ENCODE results near the gene PLCH1.

The PLCH1 gene

DNA sequence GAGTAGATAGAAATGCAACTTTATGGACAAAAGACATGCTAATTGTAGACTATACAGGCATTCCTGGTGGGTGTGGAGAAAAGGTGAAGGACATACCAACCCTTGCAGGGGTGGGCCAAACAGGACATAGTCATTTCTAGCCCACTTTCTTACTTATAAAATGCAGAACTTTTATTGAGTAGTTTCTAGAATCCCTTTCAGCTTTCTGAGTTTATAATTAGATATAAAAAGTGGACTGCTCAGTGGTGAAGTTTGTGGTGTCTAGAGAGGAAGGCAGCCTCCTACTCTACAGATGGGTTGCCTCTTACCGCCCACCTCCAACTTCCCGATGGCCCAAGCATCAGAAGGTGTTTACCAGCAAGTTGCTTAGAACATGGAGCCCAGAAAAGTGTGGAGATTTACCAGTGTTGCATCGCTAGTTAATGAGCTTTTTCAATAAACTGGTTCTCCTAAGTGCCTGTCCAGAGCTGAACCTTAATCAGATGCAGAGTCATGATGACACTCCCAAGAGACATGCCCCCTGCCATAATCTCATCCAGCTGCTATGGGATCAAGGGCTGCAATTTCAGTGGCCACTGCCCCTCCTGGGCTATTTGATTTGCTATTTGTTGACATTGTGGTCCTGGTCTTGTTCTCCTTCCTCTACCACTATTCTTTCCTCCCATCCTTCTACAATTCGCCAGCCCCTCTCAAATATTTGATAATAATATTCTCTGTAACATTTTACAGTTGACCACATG lies 373.9 kb downstream of the PLCH1 start:
- no peaks in the 10 kb centered on the region for H3K27me3 ChIP-seq (ENCODE audit: insufficient read depth, poor library complexity, severe bottlenecking)
- no peak for DNase-seq (ENCODE audit: low read depth in 1 of 2, low spot score in 1 of 2)
- no peak overlapping the region for H3K27ac ChIP-seq (replicated peaks)
- no peak for TF ChIP-seq GABPA (IDR thresholded peaks at IDR 0.05; ENCODE audit: low read depth)
- no peak overlapping the region for H3K4me3 ChIP-seq (replicated peaks; ENCODE audit: insufficient read depth, low read length)

- H3K27me3 ChIP-seq (ENCODE audit: insufficient read depth, poor library complexity, severe bottlenecking) = no peaks in the 10 kb centered on the region
- H3K27ac ChIP-seq (replicated peaks) = no peak overlapping the region
- TF ChIP-seq, protein P1, sequence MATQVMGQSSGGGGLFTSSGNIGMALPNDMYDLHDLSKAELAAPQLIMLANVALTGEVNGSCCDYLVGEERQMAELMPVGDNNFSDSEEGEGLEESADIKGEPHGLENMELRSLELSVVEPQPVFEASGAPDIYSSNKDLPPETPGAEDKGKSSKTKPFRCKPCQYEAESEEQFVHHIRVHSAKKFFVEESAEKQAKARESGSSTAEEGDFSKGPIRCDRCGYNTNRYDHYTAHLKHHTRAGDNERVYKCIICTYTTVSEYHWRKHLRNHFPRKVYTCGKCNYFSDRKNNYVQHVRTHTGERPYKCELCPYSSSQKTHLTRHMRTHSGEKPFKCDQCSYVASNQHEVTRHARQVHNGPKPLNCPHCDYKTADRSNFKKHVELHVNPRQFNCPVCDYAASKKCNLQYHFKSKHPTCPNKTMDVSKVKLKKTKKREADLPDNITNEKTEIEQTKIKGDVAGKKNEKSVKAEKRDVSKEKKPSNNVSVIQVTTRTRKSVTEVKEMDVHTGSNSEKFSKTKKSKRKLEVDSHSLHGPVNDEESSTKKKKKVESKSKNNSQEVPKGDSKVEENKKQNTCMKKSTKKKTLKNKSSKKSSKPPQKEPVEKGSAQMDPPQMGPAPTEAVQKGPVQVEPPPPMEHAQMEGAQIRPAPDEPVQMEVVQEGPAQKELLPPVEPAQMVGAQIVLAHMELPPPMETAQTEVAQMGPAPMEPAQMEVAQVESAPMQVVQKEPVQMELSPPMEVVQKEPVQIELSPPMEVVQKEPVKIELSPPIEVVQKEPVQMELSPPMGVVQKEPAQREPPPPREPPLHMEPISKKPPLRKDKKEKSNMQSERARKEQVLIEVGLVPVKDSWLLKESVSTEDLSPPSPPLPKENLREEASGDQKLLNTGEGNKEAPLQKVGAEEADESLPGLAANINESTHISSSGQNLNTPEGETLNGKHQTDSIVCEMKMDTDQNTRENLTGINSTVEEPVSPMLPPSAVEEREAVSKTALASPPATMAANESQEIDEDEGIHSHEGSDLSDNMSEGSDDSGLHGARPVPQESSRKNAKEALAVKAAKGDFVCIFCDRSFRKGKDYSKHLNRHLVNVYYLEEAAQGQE (IDR thresholded peaks at IDR 0.05; ENCODE audit: insufficient replicate concordance, low read depth) = no peak
- TF ChIP-seq GABPA (IDR thresholded peaks at IDR 0.05; ENCODE audit: low read depth) (no peak), CTCF (IDR thresholded peaks at IDR 0.05; ENCODE audit: insufficient read depth, low read length) (no peak), POLR2AphosphoS5 (IDR thresholded peaks at IDR 0.05; ENCODE audit: low read depth) (no peak), SPI1 (IDR thresholded peaks at IDR 0.05; ENCODE audit: borderline replicate concordance, low read depth) (no peak)
- H3K4me3 ChIP-seq (replicated peaks; ENCODE audit: insufficient read depth, low read length) = no peak overlapping the region
- no peak for DNase-seq (ENCODE audit: low read depth in 1 of 2, low spot score in 1 of 2)
These were observed 374.7 kb downstream of the PLCH1 start for GRCh38 chr3:155370198-155370597.

DNA sequence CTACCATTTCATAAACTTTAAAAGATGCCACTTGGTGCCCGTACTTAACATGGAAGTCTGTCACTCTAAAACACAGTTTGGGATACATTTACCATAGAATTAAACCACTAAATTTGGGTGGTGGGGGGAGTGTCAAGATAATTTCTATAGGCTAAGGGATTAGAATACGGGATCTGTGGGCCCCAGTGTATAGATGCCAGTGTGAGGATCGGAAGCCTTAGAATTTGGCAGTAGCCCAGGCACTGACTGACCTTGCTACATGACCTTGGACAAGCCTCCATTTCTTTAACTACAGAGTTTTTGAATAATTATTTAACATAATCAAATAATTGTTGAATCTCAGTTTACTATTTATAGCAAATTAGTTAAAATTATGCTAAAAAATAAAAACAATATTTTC lies 375.1 kb downstream of the PLCH1 start:
- DNase-seq (ENCODE audit: low read depth in 1 of 2, low spot score in 1 of 2) = no peak
- Histone ChIP-seq H3K27ac (replicated peaks) (no peak overlapping the region), H3K27me3 (ENCODE audit: insufficient read depth, poor library complexity, severe bottlenecking) (no peaks in the 10 kb centered on the region)

More for the DNA sequence above, 375.1 kb downstream of the PLCH1 start:
- H3K4me3 ChIP-seq (replicated peaks; ENCODE audit: insufficient read depth, low read length) = no peak overlapping the region
- TF ChIP-seq POLR2AphosphoS5 (IDR thresholded peaks at IDR 0.05; ENCODE audit: low read depth) (no peak), GABPA (IDR thresholded peaks at IDR 0.05; ENCODE audit: low read depth) (no peak), SPI1 (IDR thresholded peaks at IDR 0.05; ENCODE audit: borderline replicate concordance, low read depth) (no peak), CTCF (IDR thresholded peaks at IDR 0.05; ENCODE audit: insufficient read depth, low read length) (no peak)
- TF ChIP-seq, protein P1 (IDR thresholded peaks at IDR 0.05; ENCODE audit: insufficient replicate concordance, low read depth) = no peak

All from HL-60 (cell line).